GM19035 (cell line): ENCODE measurements around the gene KLHDC4.
"Not testable (repeated sequence)": the region's sequence is repeated elsewhere in the genome, so short reads cannot be mapped to it uniquely, and the experiment has no call there.

Source experiments
- ATAC-seq: cut with Tn5 transposase; IDR thresholded peaks from one replicate; pipeline ENCODE4 v1.9.1; 2021; ENCODE audit not compliant: unreplicated experiment

The KLHDC4 gene

DNA sequence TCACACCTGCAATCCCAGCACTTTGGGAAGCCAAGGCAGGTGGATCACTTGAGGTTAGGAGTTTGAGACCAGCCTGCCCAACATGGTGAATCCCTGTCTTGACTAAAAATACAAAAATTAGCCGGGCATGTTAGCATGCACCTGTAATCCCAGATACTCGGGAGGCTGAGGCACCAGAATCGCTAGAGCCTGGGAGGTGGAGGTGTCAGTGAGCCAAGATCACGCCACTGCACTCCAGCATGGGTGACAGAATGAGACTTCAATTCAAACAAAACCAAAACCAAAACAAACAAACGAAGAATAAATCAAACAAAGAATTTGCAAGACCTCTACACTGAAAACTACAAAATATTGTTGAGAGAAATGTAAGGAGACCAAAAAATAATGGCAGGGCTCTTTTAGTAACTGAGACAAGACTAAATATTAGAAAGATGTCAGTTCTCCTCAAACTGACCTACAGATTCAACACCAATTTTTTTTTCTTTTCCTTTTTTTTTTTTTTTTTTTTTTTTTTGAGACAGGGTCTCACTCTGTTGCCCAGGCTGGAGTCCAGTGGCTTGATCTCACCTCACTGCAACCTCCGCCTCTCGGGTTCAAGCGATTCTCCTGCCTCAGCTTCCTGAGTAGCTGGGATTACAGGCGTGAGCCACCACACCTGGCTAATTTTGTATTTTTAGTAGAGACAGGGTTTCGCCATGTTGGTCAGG lies 23.1 kb upstream of the KLHDC4 start:
- ATAC-seq = not testable (repeated sequence)

DNA sequence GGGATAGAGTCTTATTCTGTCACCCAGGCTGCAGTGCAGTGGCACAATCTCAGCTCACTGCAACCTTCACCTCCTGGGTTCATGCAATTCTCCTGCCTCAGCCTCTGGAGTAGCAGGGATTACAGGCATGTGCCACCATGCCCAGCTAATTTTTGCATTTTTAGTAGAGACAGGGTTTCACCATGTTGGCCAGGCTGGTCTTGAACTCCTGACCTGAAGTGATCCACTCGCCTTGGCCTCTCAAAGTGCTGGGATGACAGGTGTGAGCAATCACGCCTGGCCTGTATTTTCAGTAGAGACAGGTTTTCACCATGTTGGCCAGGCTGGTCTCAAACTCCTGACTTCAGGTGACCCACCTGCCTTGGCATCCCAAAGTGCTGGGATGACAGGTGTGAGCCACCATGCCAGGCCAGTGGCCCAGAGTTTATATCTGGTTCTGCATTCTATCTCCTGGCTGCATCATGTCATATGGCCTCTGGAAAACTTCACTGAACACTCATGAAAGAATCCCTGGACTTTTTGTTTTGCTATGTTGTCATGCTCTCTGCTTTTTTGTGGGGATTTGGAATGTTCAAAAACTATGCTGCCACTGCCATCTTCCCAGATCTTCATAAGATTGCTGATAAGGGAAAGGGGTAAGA lies 21.8 kb upstream of the KLHDC4 start:
- not testable (repeated sequence) for ATAC-seq

DNA sequence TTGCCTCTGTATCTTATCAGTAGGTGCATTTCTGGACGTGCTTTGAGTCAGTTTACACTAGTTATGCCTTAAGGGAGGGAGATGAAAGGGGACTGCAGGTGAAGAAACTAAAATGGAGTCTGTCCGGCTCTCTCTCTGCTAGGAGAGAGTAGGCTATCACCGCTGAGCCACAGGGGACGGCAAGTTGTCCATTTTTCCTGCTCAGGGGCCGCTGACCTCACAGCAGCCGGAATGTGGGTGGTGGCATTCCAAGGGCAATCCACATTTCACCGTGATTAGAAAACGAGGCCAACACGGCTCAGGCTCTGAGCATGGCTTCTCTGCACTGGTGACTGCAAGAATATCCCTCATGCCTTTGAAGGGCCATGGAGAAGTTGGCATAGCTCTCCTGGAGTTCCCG lies 19.0 kb upstream of the KLHDC4 start:
- no peak for ATAC-seq

DNA sequence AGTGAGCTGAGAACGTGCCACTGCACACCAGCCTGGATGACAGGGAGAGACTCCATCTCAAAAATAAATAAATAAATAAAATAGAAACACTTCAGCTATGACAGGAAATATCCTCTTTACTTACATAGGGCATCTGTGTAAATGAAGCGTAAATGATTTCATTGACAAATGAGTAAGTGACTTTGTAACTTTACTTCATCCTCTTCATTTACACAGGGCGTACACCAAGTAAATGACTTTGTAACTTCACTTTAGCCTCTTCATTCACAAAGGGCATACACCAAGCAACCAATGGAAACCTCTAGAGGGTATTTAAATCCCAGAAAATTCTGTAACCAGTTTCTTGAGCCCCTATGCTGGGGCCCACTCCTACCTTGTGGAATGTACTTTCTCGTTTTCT lies 16.2 kb upstream of the KLHDC4 start:
- ATAC-seq = no peak

DNA sequence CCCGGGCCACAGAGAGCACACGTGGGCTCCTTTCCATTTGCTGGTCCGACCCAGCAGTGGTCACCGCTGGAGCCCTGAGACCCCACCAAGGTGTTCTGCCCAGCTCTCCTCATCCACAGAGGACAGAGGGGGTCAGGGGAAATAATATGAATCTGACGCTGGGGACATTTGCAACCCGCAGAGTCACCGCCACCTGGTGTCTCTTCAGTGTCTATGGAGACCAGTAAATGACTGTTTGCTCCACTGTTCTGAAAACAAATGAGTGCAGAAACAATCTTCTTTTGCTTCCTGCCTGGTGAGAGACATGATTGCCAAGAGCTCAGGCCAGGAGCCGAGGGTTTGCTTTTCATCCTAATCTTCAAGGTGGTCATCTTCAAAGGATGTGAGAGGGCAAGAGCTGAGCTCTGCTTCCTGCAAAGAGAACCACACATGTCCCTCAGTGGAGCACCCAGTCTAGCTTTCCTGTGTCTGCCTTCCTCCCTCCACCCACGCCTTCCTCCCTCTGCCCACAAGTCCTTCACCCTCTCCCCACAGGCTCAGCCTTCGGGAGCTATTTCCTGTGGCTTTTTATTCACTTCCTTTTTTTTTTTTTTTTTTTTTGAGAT lies 14.7 kb upstream of the KLHDC4 start:
- no peak for ATAC-seq

DNA sequence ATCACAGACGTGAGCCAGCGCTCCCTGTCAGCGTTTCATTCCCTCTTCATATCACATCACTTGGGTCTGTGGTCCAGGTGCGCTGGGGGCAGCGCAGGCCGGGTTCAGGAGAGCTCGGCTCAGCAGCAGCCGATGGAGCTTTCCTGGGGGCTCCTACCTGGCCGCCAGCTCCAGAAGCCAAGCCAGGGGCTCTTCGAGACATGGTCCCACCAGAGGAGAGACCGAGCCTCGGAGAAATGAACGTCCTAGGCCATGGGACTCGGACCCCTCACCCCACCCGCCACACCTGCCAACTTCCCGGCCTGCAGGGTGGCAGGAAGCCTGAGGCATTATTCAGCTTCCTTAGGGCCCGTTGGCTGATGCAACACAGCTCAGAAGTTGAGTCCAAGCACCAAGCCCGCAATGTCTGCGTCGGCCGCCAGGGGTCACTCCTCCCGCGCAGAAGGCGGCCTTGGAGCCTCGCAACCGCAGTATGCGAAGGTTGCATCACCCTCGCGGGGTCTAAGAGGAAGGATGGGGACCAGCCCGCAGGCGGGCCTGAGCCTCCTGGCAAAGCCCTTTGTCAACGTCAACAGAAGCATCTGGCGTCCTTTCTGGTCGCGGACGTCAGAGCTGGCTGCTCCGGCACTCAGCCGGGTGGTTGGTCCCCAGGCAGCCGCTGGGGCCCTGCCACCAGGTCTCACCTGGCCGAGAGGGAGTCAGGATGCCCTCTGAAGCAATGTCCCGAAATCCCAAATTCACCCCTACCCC lies 13.2 kb upstream of the KLHDC4 start:
- ATAC-seq = no peak

DNA sequence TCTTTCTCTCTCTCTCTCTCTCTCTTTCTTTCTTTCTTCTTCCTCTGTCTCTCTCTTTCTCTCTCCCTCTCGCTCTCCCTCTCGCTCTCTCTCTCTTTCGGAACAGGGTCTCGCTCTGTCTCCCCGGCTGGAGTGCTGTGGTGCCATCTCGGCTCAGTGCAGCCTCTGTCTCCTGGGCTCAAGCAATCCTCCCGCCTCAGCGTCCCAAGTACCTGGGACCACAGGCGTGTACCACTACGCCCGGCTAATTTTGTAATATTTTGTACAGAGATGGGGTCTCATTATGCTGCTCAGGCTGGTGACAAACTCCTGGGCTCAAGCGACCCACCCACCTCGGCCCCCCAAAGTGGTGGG lies 12.7 kb upstream of the KLHDC4 start:
- no peak for ATAC-seq

DNA sequence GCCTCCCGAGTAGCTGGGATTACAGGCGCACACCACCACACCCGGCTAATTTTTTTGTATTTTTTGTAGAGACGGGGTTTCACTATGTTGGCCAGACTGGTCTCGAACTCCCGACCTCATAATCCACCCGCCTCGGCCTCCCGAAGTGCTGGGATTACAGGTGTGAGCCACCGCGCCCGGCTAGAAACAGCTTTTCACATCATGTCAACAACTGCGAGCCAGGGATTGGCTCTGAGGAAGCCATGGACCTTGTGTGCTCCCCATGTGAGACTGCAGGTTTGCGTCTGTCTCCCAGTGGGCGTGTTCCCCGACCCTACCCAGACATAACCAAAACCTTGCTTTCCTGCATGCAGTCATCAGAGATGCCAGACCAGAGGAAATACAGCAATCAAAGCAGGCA lies 8.1 kb upstream of the KLHDC4 start:
- ATAC-seq = not testable (repeated sequence)

DNA sequence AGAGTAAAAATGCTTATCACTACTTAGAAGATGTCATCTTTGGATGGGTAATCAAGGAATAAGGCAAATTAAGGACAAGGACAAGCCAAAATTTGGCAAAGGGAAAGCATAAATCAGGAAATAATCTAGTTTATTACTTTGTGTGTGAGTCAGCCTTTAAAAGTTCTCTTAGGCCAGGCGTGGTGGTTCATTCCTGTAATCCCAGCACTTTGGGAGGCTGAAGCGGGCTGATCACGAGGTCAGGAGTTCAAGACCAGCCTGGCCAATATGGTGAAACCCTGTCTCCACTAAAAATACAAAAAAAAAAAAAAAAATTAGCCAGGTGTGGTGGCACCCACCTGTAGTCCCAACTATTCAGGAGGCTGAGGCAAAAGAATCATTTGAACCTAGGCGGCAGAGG lies 1.7 kb upstream of the KLHDC4 start:
- not testable (repeated sequence) for ATAC-seq

DNA sequence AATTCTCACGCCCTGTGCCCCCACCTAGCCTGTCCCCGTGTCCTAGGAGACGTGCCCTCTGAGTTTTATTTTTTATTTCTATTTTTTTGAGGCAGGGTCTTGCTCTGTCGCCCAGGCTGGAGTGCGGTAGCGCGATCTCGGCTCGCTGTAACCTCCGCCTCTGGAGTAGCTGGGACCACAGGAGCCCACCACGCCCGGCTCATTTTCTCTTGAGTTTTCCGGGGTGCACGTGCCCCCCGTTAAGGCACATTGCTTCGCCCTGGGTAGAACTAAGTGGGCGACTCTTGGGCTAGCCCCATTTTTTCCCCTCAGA lies 655 bp upstream of the KLHDC4 start:
- ATAC-seq = no peak

DNA sequence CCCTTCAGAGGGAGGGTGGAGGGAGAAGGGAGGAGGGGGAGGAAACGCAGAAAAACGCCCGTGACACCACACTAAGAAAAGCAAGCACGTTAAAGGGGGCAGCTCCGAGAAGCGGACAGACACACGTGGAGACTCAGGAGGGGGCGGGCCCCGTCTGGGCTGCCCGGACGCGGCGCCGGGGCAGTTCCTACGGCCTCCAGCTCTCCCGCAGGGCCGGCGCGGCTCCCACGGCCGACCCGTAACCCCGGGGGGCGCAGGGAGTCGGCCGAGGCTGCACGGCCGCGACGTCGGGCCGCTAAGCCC lies 362 bp downstream of the KLHDC4 start:
- peak; percentile 37 for ATAC-seq

DNA sequence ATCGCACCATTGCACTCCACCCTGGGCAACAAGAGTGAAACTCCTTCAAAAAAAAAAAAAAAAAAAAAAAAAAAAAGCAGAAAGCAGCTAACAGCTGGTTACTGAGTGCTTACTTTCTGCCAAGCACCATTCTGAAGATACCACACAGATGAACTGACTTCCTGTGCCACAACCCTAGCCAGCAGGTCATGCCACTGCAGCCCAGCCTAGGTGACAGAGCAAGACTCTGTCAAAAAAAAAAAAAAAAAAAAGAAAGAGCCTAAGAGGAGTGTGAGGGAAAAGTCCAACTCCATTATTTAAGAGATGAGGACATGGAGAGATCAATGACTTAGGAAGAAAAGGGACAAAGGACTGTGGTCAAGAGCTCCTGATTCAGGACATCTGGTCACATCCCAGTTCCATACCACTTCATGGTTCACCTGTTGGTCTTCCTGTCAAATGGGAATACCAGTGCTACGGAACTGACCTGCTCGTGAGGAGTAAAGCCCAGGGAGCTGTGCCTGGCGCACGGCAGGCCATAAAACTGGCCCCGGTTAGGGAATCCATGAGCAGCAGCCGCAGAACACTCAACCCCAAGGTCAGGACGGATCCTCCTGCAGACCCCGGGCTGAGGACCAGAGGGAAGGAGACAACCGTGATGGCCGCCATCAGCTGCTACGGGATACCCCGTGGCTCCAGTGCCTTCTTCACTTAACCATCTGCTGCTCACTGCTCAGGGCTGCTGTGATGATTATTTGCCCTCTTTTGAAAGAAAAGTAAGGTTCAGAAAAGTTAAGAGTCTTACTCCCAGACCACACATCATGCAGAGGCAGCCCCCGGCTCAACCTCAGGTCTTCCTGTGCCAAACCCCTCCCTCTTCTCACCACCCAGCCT lies 950 bp downstream of the KLHDC4 start:
- peak; percentile 36 for ATAC-seq

DNA sequence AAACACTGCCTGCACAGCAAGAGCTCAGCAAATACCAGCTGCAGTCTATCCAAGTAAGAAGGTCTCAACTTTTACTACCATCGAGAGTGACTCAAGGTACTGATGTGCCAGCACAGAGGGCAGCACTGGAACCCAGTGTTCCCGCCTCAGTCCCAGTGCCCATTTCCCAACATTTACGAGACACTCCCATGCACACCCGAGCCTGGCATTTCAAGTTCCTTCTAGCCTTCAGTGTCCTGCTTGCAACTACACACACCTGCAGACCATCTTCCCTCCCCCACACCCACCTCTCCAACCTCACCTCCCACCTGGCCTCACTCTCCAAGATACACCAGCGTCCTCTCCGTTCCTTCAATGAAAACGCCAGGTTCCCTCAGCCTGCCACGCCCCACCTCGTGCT lies 3.2 kb downstream of the KLHDC4 start:
- ATAC-seq = no peak

DNA sequence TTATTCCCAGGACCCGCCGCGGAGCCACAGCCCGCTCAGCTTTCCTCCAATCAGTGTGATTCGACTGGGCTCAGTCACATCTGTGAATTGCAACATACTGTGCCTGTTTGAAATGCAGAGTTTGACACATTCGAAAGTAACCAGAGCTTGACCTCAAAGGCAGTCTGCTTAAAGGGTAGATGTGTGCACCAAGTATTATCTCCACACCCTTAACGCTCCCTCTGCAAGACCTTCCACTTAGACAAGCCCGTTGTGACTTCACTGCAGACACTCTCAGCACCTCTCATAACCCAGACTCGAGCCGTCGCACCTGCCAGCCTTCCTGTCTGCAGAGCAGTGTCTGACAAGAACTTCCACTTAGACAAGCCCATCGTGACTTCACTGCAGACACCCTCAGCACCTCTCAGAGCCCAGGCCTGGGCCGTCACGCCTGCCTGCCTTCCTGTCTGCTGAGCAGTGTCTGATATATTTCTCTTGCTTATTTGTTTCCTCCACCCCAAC lies 3.7 kb downstream of the KLHDC4 start:
- ATAC-seq = no peak

DNA sequence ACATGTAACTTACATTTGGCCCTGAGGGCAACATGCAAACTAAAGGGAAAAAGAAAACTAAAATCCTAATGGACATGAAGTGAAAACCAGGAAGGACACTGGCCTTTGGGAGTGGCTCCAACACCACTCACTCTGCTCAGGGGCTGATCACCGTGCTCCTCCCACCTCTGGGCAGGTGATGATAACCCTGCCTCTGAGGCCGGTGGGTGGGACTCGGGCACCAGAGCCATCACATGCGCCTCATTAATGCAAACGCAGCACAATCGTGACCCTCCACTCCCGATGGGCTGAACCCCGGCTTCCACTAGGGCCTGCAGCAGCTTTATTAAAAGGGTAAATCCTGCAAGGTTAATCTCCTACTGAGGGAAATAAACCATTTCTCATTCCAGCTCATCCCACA lies 4.7 kb downstream of the KLHDC4 start:
- ATAC-seq = no peak

DNA sequence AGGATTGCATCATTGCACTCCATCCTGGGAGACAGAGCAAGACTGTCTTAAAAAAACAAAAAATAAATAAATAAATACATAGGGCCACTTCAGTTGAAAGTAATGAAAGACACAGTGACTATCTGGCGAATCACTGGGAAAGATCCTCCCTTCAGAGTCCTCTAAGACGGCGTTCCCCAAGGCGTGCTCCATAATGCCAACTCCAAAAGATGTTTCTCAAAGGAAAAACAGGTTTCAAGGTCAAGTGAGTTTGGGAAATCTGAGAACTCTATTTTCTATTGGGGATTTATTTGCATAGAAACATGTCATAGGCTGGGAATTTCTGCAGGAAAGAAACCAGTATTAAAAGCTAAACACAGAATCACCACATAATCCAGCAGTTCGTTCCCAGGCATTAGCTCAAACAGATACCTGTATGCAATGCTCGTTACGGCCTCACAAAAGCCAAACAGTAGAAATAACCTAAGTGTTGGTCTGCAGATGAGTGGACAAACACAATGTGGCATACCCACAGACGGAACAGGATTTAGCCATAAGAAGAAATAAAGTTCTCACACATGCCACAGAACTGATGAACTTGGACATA lies 7.9 kb downstream of the KLHDC4 start:
- no peak for ATAC-seq

DNA sequence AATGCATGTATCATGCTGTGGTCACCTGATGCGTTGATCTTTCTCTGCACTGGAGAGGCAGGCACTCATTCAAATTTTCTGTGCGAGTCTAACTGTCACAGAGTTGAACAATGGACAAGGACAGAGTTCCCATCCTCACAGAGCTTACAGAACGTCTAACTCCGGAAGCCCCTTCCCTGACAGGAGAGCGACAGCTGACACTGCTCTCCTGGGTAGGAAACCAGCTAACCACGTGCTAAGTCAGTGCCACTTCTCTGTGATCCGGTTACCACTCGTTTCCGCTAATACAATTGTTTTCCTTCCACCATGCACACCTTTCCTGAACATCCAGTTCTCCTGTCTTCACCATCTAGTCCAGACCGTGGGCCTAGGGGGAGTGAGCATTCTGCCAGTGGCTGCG lies 11.3 kb downstream of the KLHDC4 start:
- no peak for ATAC-seq

DNA sequence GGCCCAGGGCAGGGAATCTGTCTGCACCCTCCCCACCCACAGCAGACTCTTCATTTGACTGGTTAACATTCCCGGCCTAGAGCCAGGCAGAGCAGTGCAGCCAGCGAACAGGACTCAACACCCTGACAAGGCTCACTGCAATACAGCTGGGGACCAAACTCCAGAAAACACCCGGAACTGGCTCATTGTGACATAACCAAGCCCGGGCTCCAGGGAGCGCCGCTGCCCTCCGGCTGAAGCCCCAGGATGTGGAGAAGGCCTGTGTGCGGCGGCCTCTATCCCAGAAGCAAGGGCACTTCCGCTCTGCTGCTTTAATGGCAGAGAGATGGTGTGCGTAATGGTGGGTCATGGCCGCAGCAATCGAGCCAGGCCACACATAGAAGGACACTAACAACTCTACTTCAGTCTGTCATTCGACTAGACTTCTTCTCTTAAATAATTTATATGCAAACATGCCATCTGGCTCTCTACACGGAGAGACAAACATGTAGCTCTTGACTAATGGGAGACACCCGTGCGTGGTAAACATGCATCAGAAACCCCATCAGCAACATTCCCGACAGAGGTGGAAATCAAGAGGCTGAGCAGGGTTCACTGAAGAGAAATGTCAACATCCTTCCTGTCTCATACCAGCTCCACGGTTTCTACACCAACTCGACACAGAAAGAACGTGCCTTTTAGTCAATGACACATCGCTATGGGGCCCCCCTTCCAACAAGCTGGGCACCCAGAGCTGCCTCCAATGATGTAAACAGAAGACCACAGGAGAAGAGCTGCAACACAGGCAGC lies 18.0 kb downstream of the KLHDC4 start:
- no peak for ATAC-seq

DNA sequence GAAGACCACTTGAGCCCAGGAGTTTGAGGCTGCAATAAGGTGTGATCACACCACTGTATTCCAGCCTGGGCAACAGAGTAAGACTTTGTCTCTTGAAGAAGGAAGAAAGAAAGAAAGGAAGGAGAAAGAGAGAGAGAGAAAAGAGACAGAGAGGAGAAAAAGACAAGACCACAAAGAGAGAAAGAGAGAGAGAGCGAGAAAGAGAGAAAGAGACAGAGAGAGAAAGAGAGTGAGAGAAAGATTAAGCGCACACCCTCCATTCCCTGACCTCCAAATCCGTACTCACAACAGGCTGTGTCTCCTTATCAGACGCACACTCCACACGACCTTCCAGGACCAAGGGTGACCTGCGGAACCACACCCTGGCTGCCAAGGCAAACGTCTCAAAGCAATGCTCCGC lies 19.6 kb downstream of the KLHDC4 start:
- no peak for ATAC-seq
